Activated CD8-positive, alpha-beta memory T cell treated with anti-CD3 and anti-CD28 coated beads, Interleukin-2, amount 10 ng/mL, durations not matched to agents 7 days and 5 days (primary cell): ENCODE measurements around the gene PSMC3. TPM values are rescaled to one million over a fixed set of nuclear protein-coding genes. Genes with fewer than 3 reads are reported as not detected.

Source experiments
- ATAC-seq: fragments of 150-1000 bp; cut with Tn5 transposase; one replicate; pipeline ENCODE4 v1.10.0; 2021; ENCODE audit warnings: moderate library complexity
- CTCF ChIA-PET: fragments of 350-600 bp; sonication (Branson Sonifier 250); formaldehyde crosslinking; loops from one replicate; lab custom pipeline; 2021; ENCODE audit warnings: antibody characterized with exemption; lab: Charles Lee
- DNase-seq: peaks from one replicate; pipeline ENCODE4 v3.0.0-alpha.2; 2020
- H3K27ac Mint-ChIP-seq: one replicate; pipeline ENCODE4 v1.8.0; 2021; ENCODE audit warnings: mild to moderate bottlenecking, mixed read lengths
- H3K27me3 Mint-ChIP-seq: one replicate; pipeline ENCODE4 v1.8.0; 2021; ENCODE audit warnings: mixed read lengths
- H3K36me3 Mint-ChIP-seq: one replicate; pipeline ENCODE4 v1.8.0; 2021; ENCODE audit warnings: mild to moderate bottlenecking, mixed read lengths
- H3K4me1 Mint-ChIP-seq: one replicate; pipeline ENCODE4 v1.8.0; 2021; ENCODE audit warnings: mixed read lengths
- H3K4me3 Mint-ChIP-seq: one replicate; pipeline ENCODE4 v1.8.0; 2021; ENCODE audit warnings: mild to moderate bottlenecking, moderate library complexity, mixed read lengths
- H3K9me3 Mint-ChIP-seq: one replicate; pipeline ENCODE4 v1.8.0; 2022; ENCODE audit warnings: low read depth, mixed read lengths
- total RNA-seq, 2 experiments: library from RNA; stranded (reverse); gene quantifications; one replicate each; pipeline ENCODE4 v1.2.3, GENCODE V29; 2021

PSMC3 gene
- total RNA-seq, 2 experiments from 2014 or later, result 150 to 164 TPM

DNA sequence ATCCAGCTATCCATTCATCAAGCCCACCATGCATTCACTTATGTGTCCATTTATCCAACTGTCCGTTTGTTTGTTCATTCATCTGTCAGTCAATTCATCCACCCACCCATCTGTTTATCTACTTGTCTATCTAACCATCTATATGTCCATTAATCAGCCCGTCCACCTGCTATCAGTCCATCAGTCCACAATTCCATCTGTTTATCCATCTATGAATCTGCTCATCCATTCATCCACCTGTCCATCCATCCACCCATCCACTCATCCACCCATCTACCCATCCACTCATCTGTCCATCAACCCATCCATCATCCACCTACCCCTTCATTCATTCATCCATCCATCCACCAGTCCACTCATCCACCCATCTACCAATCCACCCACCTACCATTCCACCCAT is 46.9 kb downstream of the PSMC3 start:
- H3K4me1 Mint-ChIP-seq, result no peaks in the 10 kb centered on the region
- no peak overlapping the region for H3K27ac Mint-ChIP-seq
- H3K9me3 Mint-ChIP-seq, result no peaks in the 10 kb centered on the region
- no peak for DNase-seq
- H3K36me3 Mint-ChIP-seq, result no peaks in the 10 kb centered on the region
- no peak for ATAC-seq
- H3K27me3 Mint-ChIP-seq, result no peaks in the 10 kb centered on the region
- CTCF ChIA-PET, result interaction anchor here (0.8 to 1.3 kb wide), 2 partner anchors 12 to 32 kb away, joined by 3 to 4 read pairs; no protein-coding TSS in a partner anchor
- no peak overlapping the region for H3K4me3 Mint-ChIP-seq

DNA sequence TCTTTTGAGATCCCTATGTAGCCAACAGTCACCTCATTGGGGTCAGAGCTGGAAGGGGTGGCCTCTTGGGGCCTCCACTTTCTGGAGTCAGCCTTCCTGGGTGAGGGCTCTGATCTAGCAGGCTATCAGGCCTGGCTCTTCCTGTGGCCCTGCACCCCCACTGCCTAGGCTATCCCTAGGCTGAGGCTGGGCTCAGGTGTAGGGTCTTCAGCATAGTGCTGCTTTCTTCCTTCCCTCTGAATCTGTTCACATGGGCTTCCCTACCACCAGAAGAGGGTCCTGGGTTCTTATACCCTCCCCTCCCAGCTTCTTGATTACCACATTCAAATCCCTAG is 47.4 kb downstream of the PSMC3 start:
- Mint-ChIP-seq H3K27ac (no peak overlapping the region), H3K4me1 (no peaks in the 10 kb centered on the region), H3K4me3 (no peak overlapping the region), H3K27me3 (no peaks in the 10 kb centered on the region), H3K9me3 (no peaks in the 10 kb centered on the region), H3K36me3 (no peaks in the 10 kb centered on the region)
- DNase-seq (no peak), ATAC-seq (no peak)
- CTCF ChIA-PET, result interaction anchor here (0.8 to 1.3 kb wide), 2 partner anchors 13 to 32 kb away, joined by 3 to 4 read pairs; no protein-coding TSS in a partner anchor

DNA sequence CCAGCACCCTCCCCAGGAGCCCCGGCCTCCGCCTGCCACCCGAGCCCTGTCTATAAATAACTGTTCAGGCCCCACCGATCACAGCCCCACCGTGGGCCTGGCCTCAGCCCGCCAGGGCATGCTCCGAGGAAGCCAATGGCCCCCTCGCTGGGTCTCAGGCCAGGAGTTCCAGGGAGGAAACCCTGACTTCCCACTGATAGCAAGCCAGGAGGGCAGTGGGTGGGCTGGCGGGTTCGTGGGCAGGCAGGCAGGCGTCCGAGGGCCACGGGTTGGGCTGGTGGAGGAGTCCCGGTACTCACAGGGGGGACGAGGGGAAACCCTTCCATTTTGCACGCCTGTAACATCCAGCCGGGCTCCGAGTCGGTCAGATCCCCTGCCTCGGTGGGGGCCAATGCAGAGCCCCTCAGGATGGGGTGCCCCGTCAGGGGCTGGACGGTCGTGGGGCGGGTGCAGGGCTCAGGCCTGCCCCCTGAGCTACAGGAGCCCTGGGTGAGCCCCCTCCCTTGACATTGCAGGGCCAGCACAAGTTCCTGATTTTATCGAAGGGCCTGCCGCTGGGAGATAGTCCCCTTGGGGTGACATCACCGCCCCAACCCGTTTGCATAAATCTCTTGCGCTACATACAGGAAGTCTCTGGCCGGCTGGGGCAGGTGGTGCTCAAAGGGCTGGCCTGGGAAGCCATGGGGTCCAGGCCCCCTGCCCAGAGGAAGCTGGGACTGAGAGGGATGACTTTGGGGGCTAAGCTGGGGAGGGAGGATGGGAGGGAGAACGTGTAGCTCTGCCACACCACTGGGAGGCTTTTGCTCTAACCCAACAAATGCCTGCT is 48.0 kb downstream of the PSMC3 start, which contains the start of gene SPI1:
Gene SPI1 (minus strand): TSS at position 538 of the 826 bp plus-strand sequence. CDS start 194 bp downstream, at position 344.
- Mint-ChIP-seq H3K9me3 (no peaks in the 10 kb centered on the region), H3K27ac (no peak within 1 kb of the TSS), H3K36me3 (no peaks in the 10 kb centered on the region), H3K4me3 (no peak within 1 kb of the TSS), H3K4me1 (no peaks in the 10 kb centered on the region), H3K27me3 (no peaks in the 10 kb centered on the region)
- CTCF ChIA-PET, result interaction anchor here (0.8 to 1.3 kb wide), 2 partner anchors 13 to 33 kb away, joined by 3 to 4 read pairs; no protein-coding TSS in a partner anchor
- DNase-seq (no peak), ATAC-seq (no peak)

DNA sequence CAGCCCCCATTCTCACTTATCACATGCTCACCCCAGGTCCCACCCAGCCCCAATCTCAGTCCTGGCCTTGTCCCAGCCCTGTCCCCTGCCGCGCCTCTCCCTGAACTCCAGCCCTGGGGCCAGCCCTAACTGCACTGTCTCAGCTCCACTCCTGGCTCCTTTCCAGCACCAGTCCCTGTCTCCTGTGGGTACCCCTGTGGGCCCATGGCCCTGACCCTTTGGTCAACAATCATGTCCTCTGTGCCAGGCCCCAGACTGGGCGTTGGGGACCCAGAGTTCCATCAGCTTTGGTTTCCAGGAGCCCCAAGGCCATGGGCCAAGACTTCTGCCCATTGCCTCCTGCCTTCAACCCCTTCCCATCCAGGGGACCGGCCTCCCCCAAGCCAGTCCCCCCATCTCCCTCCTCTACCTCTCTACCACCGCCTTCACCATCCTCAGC is 48.6 kb downstream of the PSMC3 start:
- Mint-ChIP-seq H3K27me3 (no peaks in the 10 kb centered on the region), H3K4me1 (no peaks in the 10 kb centered on the region), H3K36me3 (no peaks in the 10 kb centered on the region), H3K9me3 (no peaks in the 10 kb centered on the region), H3K4me3 (no peak overlapping the region), H3K27ac (no peak overlapping the region)
- CTCF ChIA-PET, result interaction anchor here (1.6 kb wide), 1 partner anchor 35 kb away, joined by 4 read pairs; no protein-coding TSS in a partner anchor
- no peak for ATAC-seq
- no peak for DNase-seq

DNA sequence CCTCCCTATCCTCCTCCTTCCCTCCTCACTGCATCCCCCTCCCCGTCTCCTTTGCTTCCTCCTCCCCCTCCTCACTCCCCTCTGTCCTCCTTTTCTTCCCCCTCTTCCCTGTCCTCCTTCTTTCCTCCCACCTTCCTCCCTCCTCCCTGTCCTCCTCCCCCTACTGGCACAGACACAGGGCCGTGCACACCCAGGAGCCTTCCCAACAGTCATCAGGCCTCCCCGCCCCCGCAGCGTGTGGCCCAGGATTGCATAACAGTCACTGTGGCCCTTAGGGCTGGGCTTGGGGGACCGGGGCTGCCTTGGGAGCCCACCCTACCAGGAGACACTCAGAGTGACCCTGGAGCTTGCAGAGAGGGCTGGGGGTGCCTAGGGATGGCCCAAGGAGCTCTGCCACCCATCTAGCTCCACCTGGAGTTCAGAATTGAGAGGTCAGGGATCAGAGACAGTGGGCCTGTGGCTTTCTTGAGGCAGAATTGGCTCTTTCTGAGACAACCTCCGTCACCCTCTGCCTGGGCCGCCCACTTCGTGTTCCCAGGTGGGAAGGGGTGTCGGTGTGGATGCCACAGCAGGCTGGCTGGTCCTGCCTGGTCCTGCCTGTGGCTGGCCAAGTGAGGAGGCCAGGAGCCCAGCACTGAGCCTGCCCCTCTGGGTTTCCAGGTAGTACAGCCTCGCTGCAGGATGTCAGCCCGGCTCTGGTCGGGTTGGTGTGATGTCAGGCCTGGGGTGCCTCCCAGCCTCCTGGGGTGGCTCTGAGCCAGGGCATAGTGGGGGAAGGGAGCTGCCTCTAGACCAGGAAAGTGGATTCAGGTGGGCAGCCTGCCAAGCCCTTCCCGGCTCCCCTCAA is 49.5 kb downstream of the PSMC3 start:
- H3K27ac Mint-ChIP-seq, result no peak overlapping the region
- H3K9me3 Mint-ChIP-seq, result no peaks in the 10 kb centered on the region
- ATAC-seq (no peak), DNase-seq (no peak)
- no peak overlapping the region for H3K4me3 Mint-ChIP-seq
- H3K4me1 Mint-ChIP-seq, result no peaks in the 10 kb centered on the region
- no peaks in the 10 kb centered on the region for H3K36me3 Mint-ChIP-seq
- no peaks in the 10 kb centered on the region for H3K27me3 Mint-ChIP-seq
- CTCF ChIA-PET, result interaction anchor here (1.6 kb wide), 1 partner anchor 35 kb away, joined by 4 read pairs; no protein-coding TSS in a partner anchor

DNA sequence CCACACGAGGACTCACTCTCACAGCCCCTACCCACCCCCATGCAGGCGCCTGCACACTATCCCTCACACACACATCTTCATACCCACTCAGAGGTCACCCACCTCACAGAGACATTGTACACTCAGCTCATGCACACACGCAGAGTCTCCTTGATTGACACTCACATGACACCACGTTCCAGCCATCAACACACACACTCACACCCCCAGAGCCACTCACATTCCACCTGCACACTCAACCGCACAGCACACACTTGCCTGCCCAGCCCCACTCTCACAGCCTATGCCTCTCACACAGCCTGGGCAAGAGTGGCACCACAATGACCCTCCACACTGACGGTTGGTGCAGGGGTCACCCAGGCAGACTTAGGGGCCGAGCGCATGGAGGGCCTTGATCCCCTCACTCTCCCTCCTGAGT is 50.1 kb downstream of the PSMC3 start:
- H3K27me3 Mint-ChIP-seq, result no peaks in the 10 kb centered on the region
- no peak overlapping the region for H3K4me3 Mint-ChIP-seq
- no peaks in the 10 kb centered on the region for H3K4me1 Mint-ChIP-seq
- H3K9me3 Mint-ChIP-seq, result no peaks in the 10 kb centered on the region
- DNase-seq (no peak), ATAC-seq (no peak)
- no peak overlapping the region for H3K27ac Mint-ChIP-seq
- CTCF ChIA-PET, result interaction anchor here (1.6 kb wide), 1 partner anchor 36 kb away, joined by 4 read pairs; no protein-coding TSS in a partner anchor
- no peaks in the 10 kb centered on the region for H3K36me3 Mint-ChIP-seq

DNA sequence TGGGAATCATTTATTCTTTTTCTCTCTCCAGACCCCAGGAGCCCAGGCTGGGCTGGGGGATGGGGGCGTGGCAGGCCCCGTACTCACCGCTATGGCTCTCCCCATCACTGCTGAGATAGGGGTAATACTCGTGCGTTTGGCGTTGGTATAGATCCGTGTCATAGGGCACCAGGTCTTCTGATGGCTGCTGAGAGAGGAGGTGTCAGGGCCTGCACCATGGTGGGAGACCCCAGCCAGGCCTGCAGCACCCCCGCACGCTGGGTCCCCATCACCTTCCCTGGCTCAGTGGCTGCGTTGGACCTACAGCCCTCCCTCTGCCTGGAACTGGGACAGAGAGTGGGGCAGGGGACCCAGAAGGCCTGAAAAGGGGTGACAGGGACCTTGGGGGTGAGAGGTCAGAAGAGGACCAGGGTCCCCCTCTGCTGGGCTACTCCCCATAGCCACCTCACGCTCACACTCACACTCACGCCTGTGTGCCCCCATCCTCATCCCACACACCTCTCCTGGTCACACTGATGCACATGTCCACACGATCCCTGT is 50.6 kb downstream of the PSMC3 start:
- Mint-ChIP-seq H3K4me1 (no peaks in the 10 kb centered on the region), H3K36me3 (no peaks in the 10 kb centered on the region), H3K27ac (no peak overlapping the region), H3K27me3 (no peaks in the 10 kb centered on the region), H3K9me3 (no peaks in the 10 kb centered on the region), H3K4me3 (no peak overlapping the region)
- CTCF ChIA-PET, result interaction anchor here (2.2 kb wide), 1 partner anchor 24 kb away, joined by 12 read pairs; no protein-coding TSS in a partner anchor
- ATAC-seq (no peak), DNase-seq (no peak)

DNA sequence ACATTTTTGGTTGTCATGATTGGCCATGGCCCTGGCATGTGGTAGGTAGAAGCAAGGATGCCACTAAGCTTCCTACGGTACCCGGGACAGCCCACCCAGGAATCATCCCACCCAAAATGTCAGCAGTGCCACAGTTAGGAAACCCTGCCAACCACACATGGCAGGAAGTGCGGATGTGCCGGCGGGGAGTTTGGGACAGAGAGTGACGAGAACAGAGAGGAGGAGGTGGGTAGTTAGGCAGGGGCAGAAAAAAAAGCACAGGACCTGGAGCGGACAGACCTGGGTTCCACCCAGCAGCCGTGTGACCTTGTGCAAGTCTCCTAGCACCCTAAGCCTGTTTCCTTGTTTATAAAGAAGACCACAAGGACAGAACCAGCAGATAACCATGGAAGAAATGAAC is 51.2 kb downstream of the PSMC3 start:
- no peaks in the 10 kb centered on the region for H3K27me3 Mint-ChIP-seq
- DNase-seq (no peak), ATAC-seq (no peak)
- no peaks in the 10 kb centered on the region for H3K9me3 Mint-ChIP-seq
- H3K27ac Mint-ChIP-seq, result no peak overlapping the region
- no peaks in the 10 kb centered on the region for H3K36me3 Mint-ChIP-seq
- no peak overlapping the region for H3K4me3 Mint-ChIP-seq
- CTCF ChIA-PET, result interaction anchor here (1.2 to 4.6 kb wide), 6 partner anchors 15 to 241 kb away, joined by 3 to 125 read pairs (median 14); partner anchors contain the start of gene SLC39A13
- no peaks in the 10 kb centered on the region for H3K4me1 Mint-ChIP-seq

DNA sequence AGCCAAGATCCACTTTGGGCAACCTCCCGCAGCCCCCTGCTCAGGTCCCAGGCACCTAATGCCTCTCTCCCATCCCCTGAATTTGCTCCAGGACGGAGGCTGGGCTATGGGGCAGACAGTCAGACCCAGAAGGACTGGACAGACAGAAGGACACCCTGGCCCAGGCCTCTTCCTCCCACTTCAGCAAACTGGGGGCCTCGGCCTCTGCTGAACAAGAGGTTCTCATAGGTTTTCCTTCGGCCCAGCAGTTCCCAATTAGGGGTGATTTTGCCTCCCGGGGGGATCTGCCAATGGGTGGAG is 51.6 kb downstream of the PSMC3 start:
- CTCF ChIA-PET, result interaction anchor here (0.5 to 4.6 kb wide), 28 partner anchors 12 to 723 kb away, joined by 3 to 125 read pairs (median 4); partner anchors contain the start of genes PSMC3 and SLC39A13
- ATAC-seq (no peak), DNase-seq (no peak)
- Mint-ChIP-seq H3K27me3 (no peaks in the 10 kb centered on the region), H3K27ac (no peak overlapping the region), H3K4me1 (no peaks in the 10 kb centered on the region), H3K4me3 (no peak overlapping the region), H3K9me3 (no peaks in the 10 kb centered on the region), H3K36me3 (no peaks in the 10 kb centered on the region)

DNA sequence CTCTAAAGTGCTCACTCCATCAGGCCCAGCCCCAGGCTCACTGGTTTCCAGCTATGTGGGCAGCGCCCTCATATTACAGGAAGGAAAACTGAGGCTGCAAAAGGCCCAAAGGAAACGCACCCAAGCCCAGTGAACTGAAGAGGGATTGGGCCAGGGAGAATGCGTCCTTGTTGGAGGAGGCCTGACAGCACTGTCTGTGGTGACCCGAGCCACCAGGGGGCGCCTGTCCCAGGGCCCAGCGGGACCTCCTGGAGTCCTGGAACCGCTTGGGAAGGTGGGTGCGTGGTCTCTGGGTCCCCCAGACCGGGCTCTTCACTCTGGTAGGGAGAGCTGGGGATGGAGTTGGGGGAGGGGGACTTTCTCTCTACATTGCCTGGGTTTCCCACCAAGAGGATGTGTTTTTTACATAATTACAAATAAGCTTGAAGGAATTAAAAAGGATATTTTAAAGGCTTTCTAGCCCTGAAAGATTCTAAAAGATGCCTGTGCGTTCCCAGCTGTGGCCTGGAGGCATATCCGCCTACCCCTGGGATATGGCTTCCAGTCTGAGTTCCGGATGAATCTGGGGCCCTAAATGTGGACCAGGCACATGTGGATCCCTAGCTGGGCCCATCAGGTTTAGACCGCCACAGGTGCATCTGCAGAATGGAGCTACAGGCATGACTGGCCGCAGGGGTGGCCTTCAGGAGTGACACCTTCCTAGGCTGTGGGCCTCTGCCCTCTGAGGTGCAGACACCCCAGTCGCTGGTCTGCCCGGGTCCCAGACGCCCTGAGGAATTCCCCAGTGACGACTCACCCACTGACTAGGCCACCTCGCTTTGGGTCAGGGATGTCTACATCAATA is 52.1 kb downstream of the PSMC3 start:
- Mint-ChIP-seq H3K4me3 (no peak overlapping the region), H3K4me1 (no peaks in the 10 kb centered on the region), H3K36me3 (no peaks in the 10 kb centered on the region), H3K27ac (no peak overlapping the region), H3K27me3 (no peaks in the 10 kb centered on the region), H3K9me3 (no peaks in the 10 kb centered on the region)
- CTCF ChIA-PET, result interaction anchor here (0.5 to 4.6 kb wide), 36 partner anchors 11 to 724 kb away, joined by 3 to 125 read pairs (median 4); partner anchors contain the start of genes PSMC3 and SLC39A13
- ATAC-seq (peak; percentile 92), DNase-seq (peak; percentile 88)

DNA sequence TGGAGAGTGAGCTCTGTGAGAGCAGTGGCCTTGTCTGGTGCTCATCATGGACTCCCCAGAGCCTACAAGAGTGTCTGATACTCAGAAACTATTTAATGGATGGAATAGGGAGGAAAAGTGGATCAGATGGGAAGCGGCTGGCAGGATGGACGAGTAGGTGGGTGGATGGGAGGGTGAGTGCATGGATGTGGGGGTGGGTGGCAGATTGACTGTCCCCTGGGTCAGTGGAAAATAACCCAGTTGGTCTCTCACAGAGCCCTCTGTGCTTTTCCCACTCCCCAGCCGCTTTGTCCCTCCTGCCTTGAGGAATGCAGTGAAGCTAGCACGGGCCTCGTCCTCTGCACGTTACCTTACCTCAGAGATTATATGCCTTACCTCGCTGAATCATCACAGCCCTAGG is 53.8 kb downstream of the PSMC3 start:
- Mint-ChIP-seq H3K4me1 (peaks cover 2% of the 10 kb centered on the region), H3K27ac (no peak overlapping the region), H3K9me3 (no peaks in the 10 kb centered on the region), H3K36me3 (no peaks in the 10 kb centered on the region), H3K27me3 (no peaks in the 10 kb centered on the region), H3K4me3 (no peak overlapping the region)
- DNase-seq (no peak), ATAC-seq (no peak)
- CTCF ChIA-PET, result interaction anchor here (1.5 to 4.6 kb wide), 6 partner anchors 12 to 81 kb away, joined by 4 to 125 read pairs (median 25); partner anchors contain the start of gene SLC39A13

DNA sequence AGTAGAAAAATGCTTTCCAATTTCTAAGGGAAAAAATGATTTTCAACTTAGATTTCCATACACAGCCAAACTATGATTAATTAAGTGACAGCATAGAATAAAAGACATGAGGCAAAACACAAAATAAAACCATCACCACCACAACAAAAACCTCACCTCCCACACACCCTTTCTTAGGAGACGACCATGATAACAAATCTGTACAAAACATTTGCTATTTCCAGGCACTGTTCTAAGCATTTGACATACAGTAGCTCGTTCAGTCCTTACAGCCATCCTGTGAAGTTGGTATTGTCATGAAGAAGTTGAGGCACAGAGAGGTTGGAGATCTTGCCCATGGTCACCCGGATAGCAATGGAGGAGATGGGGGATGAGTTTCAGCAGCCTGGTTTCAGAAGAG is 56.6 kb downstream of the PSMC3 start:
- Mint-ChIP-seq H3K27ac (no peak overlapping the region), H3K4me1 (peaks cover 7% of the 10 kb centered on the region), H3K27me3 (peaks cover 4% of the 10 kb centered on the region), H3K9me3 (no peaks in the 10 kb centered on the region), H3K36me3 (no peaks in the 10 kb centered on the region), H3K4me3 (no peak overlapping the region)
- no peak for ATAC-seq
- DNase-seq, result no peak
- CTCF ChIA-PET, result interaction anchor here (1.2 to 1.5 kb wide), 2 partner anchors 23 to 42 kb away, joined by 3 to 8 read pairs; no protein-coding TSS in a partner anchor
